B cell (primary cell): ENCODE measurements around the gene R3HDM4.

Experiments
- CTCF ChIP-seq: fragments of 200-600 bp; IDR thresholded peaks from one replicate; pipeline ENCODE4 v1.8.0; 2022; ENCODE audit warnings: antibody characterized with exemption, mild to moderate bottlenecking
- EZH2 ChIP-seq: IDR thresholded peaks from 2 replicates; pipeline ENCODE4 v1.6.1; 2012; ENCODE audit warnings: borderline replicate concordance, low read depth, mild to moderate bottlenecking, moderate library complexity, low read length; ENCODE audit not compliant: insufficient read depth, poor library complexity, severe bottlenecking

GRCh38 chr19:945401-946252 lies 32.6 kb upstream of the R3HDM4 start:
- TF ChIP-seq CTCF (no peak), EZH2 (no peak)
